GM19328 (cell line): ENCODE results near the gene NFKBIL1.
"Not testable (repeated sequence)": the region's sequence is repeated elsewhere in the genome, so short reads cannot be mapped to it uniquely, and the experiment has no call there.

Experiments used
- ATAC-seq: cut with Tn5 transposase; IDR thresholded peaks from one replicate; pipeline ENCODE4 v1.9.1; 2021; ENCODE audit warnings: mild to moderate bottlenecking, moderate library complexity; ENCODE audit not compliant: unreplicated experiment

NFKBIL1 gene

DNA sequence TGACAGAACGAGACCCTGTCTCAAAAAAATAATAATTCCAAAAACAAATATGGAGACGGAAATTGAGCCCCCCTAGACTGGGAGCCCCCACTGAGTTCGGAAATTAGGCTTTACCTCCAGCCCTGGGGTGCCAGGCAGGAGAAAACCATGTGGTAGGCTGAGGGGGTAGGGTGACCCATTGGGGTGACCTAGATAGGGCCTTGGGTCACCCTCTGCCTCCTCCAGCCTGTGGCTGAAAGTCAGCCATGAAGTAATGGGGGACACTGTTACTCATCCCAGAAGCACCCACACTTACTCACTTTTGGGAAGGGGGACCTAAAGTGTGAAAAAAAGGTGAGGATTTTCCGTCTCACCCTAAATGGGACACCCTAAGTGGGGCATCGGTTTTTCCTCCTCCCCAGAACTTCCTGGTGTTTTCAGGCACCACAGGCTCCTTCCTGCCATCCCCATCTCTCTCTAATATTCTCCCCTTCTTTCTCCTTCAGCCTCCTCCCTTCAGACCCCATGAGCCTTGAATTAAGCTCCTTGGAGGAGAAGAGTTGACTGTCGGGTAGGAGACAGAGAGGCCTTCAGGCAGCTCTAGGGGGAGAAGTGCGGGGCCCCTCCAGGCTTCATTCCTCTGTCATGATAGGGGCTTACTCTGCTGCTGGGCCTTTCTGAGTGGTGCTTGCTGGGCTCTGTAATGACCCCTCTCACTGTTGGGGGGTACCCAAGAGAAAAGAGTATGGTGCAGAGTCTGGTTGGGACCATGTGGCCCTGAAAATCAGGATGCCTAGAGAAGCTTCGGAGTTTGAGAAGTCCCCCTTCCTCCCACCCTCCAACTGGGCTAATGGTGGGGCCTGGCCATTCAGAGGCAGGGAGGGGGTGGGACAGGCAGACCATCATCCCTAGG lies 32.4 kb downstream of the NFKBIL1 start:
- no peak for ATAC-seq

DNA sequence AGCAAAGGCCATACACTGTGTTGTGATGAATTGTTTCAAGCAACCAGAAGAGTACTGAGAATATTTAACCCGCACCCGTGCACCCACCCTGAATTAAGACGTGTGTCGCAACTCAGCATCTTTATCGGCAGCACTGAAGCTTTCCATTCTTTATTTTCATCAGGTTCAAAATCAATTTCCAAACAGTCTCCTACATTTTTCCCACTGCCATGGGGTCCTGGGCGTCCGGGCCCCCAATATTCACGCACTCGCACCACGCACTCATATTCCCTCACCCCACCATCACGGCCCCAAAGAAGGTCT lies 33.0 kb downstream of the NFKBIL1 start:
- no peak for ATAC-seq

DNA sequence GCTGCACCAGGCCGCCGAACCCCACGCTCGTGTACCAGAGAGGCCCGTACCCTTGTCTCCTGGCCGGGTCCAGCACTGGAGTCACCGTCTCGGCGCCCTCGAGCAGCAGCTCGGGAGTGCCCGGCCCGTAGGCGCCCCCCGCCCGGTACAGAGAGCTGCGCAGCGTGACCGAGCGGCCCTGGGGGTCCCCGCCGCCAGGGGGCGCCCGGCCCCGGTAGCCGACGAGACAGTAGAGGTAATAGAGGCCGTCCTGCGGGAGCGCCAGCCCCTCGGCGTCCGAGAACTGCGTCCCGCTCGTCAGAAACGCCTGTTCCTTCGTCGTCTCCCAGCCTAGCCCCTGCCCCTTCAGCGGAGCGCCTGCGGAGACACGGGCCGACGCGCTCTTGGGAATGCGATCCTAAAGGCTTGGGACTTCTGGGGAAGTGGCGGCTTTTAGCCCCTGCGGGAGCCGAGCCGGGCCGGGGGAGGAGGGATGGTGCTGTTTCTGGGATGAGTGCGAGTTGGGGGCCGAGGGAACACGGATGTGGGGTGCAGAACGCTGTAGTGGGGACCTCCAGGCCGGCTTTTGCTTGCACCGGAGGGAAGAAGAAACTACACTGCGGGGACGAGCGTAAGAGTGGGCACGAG lies 33.5 kb downstream of the NFKBIL1 start:
- ATAC-seq: peak; percentile 42

DNA sequence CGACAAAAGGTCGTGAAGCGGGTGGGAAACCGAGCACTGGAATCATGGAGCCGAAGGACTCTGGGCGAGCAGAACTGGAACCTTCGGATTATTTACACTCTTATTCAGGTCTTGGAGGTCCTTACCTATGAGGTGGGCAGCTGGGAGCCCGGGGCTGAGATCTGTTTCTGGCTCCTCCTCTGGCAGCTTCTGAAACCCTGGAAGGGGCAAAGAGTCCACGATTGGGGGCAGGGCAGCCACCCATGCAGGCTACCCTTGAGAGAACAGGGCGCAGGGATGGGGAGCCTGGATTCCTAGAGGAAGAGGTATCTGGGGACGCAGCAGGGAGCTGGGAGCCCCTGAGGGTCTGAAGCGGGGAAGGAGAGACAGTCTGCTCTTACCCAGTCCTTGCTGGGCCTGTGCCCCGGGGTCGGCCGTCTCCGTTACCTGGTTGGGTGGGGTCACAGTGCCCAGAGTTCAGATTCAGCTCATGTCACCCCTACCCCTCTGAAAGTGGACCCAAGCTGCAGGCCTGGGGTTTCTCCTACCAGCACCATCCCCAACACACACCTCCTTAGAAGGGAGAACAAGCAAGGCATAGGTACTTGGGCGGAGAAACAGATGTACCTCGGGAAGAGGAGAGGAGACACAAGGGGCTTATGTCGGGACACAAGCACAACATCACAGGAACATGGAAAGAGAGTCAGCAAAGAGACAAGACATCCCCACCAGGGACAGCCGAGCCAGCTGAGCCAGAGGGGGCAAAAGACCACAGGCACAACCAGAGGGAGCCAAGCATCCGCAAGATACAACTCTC lies 34.2 kb downstream of the NFKBIL1 start:
- ATAC-seq: no peak

DNA sequence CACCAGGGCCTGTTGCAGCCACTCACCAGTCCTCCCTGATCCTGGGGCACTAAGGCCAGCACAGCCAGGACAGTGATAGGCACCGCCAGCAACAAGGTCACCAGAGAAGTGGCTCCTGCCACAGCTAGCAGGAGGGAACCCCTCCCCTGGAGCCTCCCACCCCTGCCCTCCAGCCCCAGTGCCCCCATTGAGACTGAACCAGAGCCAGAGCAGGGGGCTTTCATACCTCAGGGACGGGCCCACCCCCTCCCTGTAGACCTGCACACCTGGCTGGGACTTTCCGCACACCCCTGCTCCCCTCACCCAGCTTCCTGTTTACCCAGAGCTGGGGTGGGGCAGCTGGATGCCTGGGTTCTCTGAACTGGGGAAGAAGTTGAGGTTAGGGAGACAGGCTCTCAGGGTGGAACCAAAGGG lies 34.8 kb downstream of the NFKBIL1 start, which contains the start of gene LTB:
TSS of gene LTB (minus strand) at position 195 of the 414 bp plus-strand sequence. CDS start at position 188, 7 bp downstream.
- no peak for ATAC-seq

DNA sequence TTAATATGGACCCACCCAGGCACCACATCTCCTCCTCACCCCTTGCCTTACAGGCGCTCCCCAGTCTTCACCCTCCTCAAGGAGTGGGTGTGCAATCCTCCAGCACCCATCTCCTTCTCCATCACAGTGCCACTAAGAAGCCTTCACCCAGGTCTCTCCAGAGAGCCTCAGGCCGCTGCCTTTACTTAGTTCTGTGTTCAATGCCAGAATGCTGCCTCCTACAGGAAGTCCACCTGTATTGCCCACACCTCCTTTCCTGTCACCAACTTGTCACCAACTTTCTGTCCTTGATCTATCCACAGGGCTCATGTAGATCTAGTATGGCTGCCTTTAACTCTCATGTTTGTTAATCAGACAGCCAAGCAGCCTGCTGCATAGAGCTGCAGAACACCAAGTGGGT lies 38.1 kb downstream of the NFKBIL1 start:
- ATAC-seq: no peak

DNA sequence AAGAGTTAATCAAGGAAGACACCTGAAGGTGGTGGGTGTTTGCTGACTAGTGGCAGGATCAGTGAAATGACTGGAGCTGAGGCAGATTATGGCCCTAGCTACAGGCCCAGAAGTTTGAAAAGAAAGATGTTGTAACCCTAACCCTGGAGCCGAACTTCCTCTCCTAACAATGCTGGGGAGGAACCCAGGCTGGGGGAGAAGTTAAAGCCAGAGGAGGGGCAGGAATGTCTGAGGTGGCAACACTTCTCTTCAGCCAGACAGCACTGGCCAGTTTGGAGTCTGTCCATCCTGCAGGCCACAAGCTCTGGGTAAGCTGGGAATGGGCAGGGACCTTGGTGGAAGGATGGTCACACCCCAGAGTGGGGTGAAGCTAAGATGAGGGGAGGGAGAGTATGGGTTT lies 38.6 kb downstream of the NFKBIL1 start, which contains the start of gene LST1:
TSS of gene LST1 (plus strand) at position 270 of the 400 bp plus-strand sequence. CDS start 1,023 bp downstream, outside the sequence.
- ATAC-seq: no peak

DNA sequence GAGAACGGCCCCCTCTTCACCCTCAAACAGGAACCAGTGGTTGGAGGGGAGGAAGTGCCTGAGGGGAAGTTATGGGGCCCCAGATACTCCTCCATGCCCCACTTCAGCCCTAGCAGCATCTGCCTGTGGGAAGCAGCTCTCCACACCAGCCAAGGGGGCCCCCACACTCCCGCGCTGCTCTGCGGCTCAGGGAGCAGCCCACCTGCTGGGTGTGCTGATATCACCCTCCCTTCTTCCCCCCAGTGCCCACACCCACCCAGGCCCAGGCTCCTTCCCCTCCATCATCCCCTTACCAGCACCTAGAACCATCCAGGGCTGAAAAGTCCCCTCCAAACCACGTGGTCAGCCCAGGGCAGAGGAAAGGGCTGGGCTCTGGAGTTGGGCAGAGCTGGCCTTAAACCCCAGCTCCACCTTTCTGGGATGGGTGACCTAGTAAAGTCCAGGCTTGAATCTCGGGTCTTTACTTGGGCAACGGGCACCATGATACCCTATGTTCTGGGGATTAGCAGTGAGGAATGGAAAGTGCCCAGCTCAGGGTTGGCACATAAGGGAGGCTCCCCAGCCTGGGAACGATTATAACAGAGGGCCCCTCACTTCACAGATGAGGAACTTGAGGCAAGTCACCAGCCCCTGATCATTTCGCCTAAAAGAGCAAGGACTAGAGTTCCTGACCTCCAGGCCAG lies 39.3 kb downstream of the NFKBIL1 start:
- no peak for ATAC-seq

DNA sequence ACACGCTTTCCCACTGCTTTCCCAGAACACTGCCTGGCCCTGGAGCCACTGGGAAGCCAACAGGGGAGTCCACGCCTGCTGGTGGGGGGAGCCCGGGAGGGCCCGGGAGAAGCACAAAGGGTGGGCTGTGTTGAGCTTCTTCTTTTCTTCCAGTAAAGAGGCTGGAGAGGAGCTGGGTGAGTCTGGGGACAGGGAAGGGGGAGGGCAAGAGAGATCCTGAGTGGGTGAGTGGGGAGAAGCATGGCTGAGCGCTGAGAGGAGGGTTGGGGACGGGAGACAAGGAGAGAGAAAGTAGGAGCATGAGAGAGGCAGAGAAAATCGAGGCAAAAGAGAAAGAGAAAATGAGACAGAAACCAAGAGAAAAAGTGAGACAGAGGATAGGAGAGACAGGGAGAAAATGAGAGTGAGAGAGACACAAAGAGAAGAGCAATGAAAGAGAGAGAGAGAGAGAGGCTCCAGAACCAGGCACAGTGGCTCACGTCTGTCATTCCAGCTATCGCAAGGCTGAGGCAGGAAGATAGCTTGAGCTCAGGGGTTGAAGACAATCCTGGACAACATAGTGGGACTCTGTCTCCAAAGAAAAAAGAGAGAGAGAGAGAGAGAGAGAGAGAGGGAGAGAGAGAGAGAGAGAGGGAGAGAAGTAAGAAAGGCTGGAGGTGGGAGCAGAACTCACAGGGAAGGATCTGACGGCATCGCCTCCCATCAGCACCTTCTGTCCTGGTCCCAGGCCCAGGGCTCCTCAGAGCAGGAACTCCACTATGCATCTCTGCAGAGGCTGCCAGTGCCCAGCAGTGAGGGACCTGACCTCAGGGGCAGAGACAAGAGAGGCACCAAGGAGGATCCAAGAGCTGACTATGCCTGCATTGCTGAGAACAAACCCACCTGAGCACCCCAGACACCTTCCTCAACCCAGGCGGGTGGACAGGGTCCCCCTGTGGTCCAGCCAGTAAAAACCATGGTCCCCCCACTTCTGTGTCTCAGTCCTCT lies 40.7 kb downstream of the NFKBIL1 start:
- no peak for ATAC-seq

DNA sequence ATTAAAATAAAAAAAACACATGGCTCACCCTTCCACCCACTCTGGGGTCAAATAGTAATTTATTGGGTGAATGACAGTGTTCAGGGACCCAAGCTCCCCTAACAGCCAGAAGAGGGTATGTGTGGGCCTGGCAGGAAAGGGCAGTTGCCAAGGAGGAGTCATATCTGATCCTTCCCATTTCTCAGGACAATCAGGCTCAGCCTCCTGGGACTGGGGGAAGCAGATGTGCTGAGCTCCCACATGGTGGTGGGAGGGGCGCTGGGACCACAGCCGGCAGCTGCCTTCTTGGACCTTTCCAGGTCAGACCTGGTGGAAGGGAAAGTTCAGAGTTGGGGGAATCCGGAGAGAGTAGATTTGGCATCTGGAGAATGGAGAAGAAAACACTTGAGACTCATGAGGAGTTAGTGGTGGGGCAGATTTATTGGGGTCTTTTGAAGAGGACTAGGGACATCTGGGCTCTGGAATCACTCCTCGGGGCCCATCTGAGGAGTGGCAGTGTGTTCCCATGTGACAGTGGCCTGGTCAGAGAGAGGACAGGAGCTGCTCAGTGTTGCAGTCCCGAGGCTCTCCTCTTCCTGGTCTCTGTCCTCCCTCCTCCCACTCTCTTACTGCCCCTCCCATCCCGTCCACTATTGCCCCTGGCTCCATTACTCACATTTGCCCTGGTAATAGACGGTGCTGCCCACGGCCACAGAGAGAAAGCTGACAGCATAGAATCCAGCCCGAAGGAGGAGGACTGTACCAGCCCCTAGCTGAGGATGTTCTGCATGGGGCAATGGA lies 41.7 kb downstream of the NFKBIL1 start:
- no peak for ATAC-seq

DNA sequence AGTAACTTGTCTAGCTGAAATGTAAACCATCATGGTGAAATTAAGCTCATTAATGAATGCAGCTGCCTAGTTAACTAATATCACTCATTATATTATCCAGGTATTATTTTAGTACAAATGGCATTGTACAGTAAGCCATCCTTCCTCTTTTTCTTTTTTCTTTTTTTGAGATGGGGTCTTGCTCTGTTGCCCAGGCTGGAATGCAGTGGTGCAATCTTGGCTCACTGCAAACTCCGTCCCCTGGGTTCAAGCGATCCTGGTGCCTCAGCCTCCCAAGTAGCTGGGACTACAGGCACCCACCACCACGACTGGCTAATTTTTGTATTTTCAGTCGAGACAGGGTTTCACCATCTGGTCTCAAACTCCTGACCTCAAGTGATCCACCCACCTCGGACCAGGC lies 43.3 kb downstream of the NFKBIL1 start:
- ATAC-seq: not testable (repeated sequence)

DNA sequence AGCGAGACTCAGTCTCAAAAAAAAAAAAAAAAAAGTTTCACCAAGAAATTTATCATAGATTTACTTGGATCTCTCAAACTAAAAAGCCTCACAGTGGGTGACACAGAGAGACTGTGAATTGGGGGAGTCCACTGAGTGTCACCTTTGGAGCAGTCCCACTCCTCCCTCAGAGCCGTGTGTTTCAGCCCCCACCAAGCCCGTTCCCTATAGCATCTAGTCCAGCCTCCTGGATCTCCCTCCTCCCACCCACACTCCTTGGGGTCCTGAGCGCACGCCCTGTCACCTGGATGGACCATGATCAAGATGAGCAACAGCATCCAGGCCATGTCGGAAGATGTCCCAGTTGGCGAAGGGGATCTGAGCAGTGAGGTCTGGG lies 45.0 kb downstream of the NFKBIL1 start:
- ATAC-seq: no peak

DNA sequence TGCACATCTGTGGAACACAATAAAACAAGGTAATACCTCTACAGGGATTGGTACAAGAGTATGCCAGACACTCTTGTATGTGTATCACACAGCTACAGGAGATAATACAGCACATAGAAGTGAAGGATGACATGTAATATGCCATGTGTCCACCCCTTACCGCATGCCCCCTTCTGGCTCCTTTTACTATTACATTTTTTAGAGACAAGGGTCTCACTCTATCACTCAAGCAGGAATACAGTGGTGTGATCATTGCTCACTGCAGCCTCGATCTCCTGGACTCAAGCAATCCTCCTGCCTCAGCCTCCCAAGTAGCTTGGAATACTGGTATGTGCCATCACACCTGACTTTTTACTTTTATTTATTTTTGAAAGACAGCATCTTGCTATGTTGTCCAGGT lies 49.6 kb downstream of the NFKBIL1 start:
- no peak for ATAC-seq

DNA sequence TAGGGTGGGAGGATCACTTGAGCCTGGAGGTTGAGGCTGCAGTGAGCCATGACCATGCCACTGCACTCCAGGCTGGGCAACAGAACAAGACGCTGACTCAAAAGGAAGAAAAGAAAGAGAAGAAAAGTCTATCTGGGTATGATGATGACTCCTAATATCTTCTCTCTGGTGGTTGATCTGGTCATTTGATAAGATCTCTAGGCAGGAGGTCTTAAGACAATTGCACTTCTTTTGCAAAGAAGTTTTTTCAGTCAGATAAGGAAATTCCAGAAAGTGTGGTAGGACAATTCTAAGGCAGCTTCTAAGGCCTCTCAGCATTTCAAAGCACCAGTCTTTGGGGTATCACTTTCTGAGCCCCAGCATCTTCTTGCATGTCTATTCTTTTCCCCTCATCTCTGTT lies 59.9 kb downstream of the NFKBIL1 start:
- ATAC-seq: no peak
